Peyer's patch (tissue), 4 donors: ENCODE measurements around the gene ABCC8.

Source experiments
- POLR2A ChIP-seq, 2 donors: fragments of 450-650 bp; IDR thresholded peaks; one replicate each; pipeline ENCODE4 v1.5.1; 2017; ENCODE audit warnings: antibody characterized with exemption in 2 of 2, mild to moderate bottlenecking in 2 of 2, moderate library complexity in 2 of 2
- TF ChIP-seq, protein P1 (sequence below), 6 experiments: fragments of 450-650 bp in 4 of 6; fragments of 200-600 bp in 2 of 6; sonication (generic) in 1 of 6; IDR thresholded peaks; one replicate each; pipeline ENCODE4 v1.5.1; 2017 to 2019; ENCODE audit warnings: antibody characterized with exemption in 6 of 6, mild to moderate bottlenecking in 3 of 6, moderate library complexity in 1 of 6

DNA sequence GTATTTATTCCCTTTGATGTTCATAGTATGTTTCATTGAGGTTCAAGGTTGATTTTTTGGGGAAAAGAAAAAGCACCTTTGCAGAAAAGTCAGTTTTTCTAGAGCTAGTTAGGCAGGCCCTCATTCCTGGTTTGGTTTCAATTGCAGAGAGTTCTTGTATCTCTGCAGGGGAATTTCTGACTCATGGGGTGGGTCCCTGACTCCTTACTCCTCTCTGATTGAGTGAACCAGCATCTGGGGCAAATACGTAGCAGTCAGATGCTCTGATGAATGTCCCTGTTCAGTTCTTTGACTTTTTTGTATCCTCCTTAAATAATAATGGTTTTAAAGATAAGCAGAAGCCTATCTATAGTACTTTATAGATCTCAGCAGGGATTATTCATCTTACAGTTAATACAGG lies 132.7 kb downstream of the ABCC8 start:
- TF ChIP-seq POLR2A (IDR thresholded peaks at IDR 0.05) = no peak
- TF ChIP-seq, protein P1, sequence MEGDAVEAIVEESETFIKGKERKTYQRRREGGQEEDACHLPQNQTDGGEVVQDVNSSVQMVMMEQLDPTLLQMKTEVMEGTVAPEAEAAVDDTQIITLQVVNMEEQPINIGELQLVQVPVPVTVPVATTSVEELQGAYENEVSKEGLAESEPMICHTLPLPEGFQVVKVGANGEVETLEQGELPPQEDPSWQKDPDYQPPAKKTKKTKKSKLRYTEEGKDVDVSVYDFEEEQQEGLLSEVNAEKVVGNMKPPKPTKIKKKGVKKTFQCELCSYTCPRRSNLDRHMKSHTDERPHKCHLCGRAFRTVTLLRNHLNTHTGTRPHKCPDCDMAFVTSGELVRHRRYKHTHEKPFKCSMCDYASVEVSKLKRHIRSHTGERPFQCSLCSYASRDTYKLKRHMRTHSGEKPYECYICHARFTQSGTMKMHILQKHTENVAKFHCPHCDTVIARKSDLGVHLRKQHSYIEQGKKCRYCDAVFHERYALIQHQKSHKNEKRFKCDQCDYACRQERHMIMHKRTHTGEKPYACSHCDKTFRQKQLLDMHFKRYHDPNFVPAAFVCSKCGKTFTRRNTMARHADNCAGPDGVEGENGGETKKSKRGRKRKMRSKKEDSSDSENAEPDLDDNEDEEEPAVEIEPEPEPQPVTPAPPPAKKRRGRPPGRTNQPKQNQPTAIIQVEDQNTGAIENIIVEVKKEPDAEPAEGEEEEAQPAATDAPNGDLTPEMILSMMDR (IDR thresholded peaks at IDR 0.05) = no peak
